Lower lobe of right lung (tissue), 2 donors: ENCODE results near the gene TARS1. TPM values are rescaled to one million over a fixed set of nuclear protein-coding genes. Genes with fewer than 3 reads are reported as not detected.
A peak's percentile ranks its signal among the peaks of the same experiment; 100 is the strongest.

ENCODE experiments used
- ATAC-seq, 2 donors: fragments of 200-7000 bp; cut with Tn5 transposase; one replicate each; pipeline ENCODE4 v1.9.1; 2020 to 2022; ENCODE audit warnings: mild to moderate bottlenecking in 2 of 2, moderate library complexity in 2 of 2
- DNase-seq: peaks from one replicate; pipeline ENCODE4 v3.0.0-alpha.2; 2020
- H3K27ac ChIP-seq: fragments of 200-600 bp; one replicate; pipeline ENCODE4 v1.8.0; 2022
- H3K27me3 ChIP-seq: fragments of 200-600 bp; one replicate; pipeline ENCODE4 v1.8.0; 2022; ENCODE audit warnings: low read depth
- H3K36me3 ChIP-seq: fragments of 200-600 bp; one replicate; pipeline ENCODE4 v1.8.0; 2022; ENCODE audit warnings: mild to moderate bottlenecking
- H3K4me1 ChIP-seq: fragments of 200-600 bp; one replicate; pipeline ENCODE4 v1.8.0; 2022
- H3K4me3 ChIP-seq: fragments of 200-600 bp; one replicate; pipeline ENCODE4 v1.8.0; 2022; ENCODE audit warnings: mild to moderate bottlenecking
- H3K9me3 ChIP-seq: fragments of 200-600 bp; one replicate; pipeline ENCODE4 v1.8.0; 2022
- CTCF ChIP-seq: fragments of 200-600 bp; IDR thresholded peaks from one replicate; pipeline ENCODE4 v1.8.0; 2022; ENCODE audit warnings: antibody characterized with exemption, mild to moderate bottlenecking
- intact Hi-C: fragments of 100-400 bp; cut with DNase I; formaldehyde crosslinking; loops from one replicate; pipeline ENCODE4 v1.11.0; 2022
- long read RNA-seq: library from polyadenylated mRNA; unstranded; transcript quantifications from one replicate; pipeline ENCODE4 v2.0.0, GENCODE V29; 2021
- total RNA-seq: library from RNA; stranded (reverse); fragmentation: NEBNext Ultra II Directional; extraction: Animal tissue kit (Norgen Biotek cat#: 25700); gene quantifications from one replicate; pipeline ENCODE4 v1.2.1, GENCODE V29; 2021
- donor health status: DM: no; HTN: yes; CAD: no; lungs with severe emphysema.

Gene TARS1
- 93.9 TPM for total RNA-seq
- long read RNA-seq, full-length matches to known transcripts, result 104 of 121 reads
- long read RNA-seq, partial matches to known transcripts, result 15 of 121 reads
- long read RNA-seq, other reads (novel, unspliced or antisense), result 2 of 121 reads

DNA sequence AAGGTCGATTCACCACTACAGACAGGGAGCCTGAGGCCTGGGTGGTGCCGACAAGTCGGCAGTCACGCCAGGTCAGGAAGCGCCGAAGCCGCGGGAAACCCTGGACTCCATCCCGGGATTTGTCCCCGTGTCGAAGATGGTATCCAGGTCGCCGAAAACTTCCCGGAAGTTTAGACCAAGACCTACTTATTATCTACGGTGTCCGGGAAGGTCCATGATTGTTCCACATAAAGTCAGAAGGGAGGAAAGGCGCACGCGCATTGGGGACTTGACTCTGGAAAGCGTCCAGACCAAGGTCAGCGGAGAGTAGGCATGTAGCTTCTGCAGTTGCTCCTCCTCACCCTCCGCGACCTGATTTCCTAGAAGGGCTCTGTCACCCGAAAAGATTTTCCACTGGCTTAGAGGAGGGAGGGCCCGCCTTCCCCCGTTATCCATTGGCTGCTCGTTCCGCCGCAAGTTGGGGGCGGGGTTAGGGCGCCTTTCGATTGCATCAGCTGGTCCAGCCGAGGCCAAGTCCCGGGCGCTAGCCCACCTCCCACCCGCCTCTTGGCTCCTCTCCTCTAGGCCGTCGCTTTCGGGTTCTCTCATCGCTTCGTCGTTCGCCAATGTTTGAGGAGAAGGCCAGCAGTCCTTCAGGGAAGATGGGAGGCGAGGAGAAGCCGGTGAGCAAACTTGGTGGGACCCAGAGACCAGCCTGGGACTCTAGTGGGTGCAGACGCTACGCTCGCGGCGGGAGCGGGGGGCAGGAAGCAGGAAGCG lies at the start of gene TARS1:
TSS of gene TARS1 (plus strand) at position 484 of the 759 bp plus-strand sequence. CDS start at position 606, 122 bp downstream.
- H3K27ac ChIP-seq, result peak within 1 kb of the TSS; percentile 93
- H3K4me3 ChIP-seq, result peak within 1 kb of the TSS; percentile 82
- no peaks in the 10 kb centered on the region for H3K27me3 ChIP-seq
- DNase-seq, result peak; percentile 97
- peaks cover 6% of the 10 kb centered on the region for H3K36me3 ChIP-seq
- peak; percentile 99 for ATAC-seq
- TF ChIP-seq CTCF, result no peak
- intact Hi-C loops, result no loop called here
- H3K9me3 ChIP-seq, result no peaks in the 10 kb centered on the region
- peaks cover 26% of the 10 kb centered on the region for H3K4me1 ChIP-seq

DNA sequence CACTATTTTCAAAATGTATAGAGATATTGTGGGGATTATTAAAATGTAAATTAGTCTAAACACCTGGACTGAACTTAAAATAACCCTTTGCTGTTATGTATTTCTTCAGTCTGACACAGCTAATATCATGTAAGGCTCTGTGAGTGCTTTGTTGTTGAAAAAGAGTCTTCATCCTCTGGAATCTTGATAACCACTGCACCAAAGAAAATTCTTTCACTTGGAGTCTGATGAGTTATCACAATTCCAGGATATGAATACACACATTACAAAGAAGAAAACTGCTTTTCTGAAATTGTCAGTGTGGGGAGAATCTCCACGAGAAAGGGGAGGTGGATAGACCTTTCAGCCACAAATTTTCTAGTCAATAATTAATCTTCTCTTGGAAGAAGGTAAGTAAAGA lies 42.3 kb upstream of the TARS1 start:
- no peak overlapping the region for H3K27ac ChIP-seq
- intact Hi-C loops, result no loop called here
- H3K27me3 ChIP-seq, result no peaks in the 10 kb centered on the region
- H3K36me3 ChIP-seq, result no peaks in the 10 kb centered on the region
- no peaks in the 10 kb centered on the region for H3K4me1 ChIP-seq
- no peak for ATAC-seq
- H3K9me3 ChIP-seq, result no peaks in the 10 kb centered on the region
- H3K4me3 ChIP-seq, result no peak overlapping the region
- TF ChIP-seq CTCF, result no peak
- no peak for DNase-seq

GRCh38 chr5:33400675-33401074 lies 40.1 kb upstream of the TARS1 start:
- Histone ChIP-seq H3K27me3 (no peaks in the 10 kb centered on the region), H3K27ac (no peak overlapping the region), H3K9me3 (no peaks in the 10 kb centered on the region), H3K4me1 (no peaks in the 10 kb centered on the region), H3K4me3 (no peak overlapping the region), H3K36me3 (no peaks in the 10 kb centered on the region)
- DNase-seq, result no peak
- intact Hi-C loops, result no loop called here
- no peak for ATAC-seq
- TF ChIP-seq CTCF, result no peak

DNA sequence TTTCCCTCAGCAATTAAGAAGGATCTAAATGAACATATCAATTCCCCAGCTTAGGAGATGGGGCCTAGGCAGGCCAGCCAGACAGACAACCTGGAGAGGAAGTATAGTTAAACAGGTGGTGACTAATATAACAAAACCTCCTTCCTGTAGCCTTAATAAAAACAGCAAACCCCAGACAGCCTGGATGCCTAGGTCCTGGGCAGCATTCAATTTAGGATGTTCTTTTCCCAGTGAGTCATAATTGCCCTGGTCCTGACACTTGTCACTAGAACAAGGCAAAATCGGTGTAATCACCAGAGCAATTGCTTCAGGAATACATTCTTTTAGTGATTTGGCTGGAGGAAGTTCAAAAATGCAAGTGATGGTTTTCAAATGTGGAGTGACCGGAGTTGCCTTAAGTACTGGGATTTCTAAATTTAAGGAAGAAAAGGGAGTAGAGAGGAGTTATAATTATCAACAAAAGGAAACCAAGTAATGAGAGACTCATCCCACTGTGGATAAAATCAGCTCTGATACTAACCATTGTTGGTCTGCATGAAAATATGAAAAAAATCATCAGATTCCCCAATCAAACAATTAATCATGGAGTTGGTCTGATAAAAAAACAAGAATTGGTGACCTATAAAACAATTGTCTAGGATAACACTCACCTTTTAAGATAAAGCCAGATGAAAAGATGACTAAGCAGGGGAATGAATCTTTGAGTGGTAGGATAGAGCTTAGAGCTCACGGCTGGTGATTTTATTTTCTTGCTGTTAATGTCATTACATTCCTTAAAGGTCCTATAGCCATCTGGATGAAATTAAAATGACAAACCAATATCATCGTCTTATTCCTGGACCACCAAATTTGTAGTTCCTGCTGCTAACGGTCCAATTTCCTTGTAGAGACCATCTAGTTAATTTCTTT lies 39.0 kb upstream of the TARS1 start:
- Histone ChIP-seq H3K27me3 (no peaks in the 10 kb centered on the region), H3K4me3 (no peak overlapping the region), H3K36me3 (no peaks in the 10 kb centered on the region), H3K9me3 (no peaks in the 10 kb centered on the region), H3K27ac (no peak overlapping the region), H3K4me1 (no peaks in the 10 kb centered on the region)
- ATAC-seq (no peak), DNase-seq (no peak)
- no peak for TF ChIP-seq CTCF
- intact Hi-C loops, result no loop called here

- Histone ChIP-seq H3K4me3 (no peak overlapping the region), H3K4me1 (no peaks in the 10 kb centered on the region), H3K27ac (no peak overlapping the region), H3K36me3 (no peaks in the 10 kb centered on the region), H3K27me3 (no peaks in the 10 kb centered on the region), H3K9me3 (no peaks in the 10 kb centered on the region)
- TF ChIP-seq CTCF, result no peak
- ATAC-seq, result no peak
- no peak for DNase-seq
- intact Hi-C loops, result no loop called here
These were observed 37.6 kb upstream of the TARS1 start for GRCh38 chr5:33403187-33403586.
